Smooth muscle cell (in vitro differentiated cells): ENCODE measurements around the gene HOXB13. TPM values are rescaled to one million over a fixed set of nuclear protein-coding genes. Genes with fewer than 3 reads are reported as not detected.

Experiments used
- DNase-seq: peaks from one replicate; lab custom pipeline; 2025; ENCODE audit not compliant: unreplicated experiment; lab: John Stamatoyannopoulos, UW
- H2AFZ ChIP-seq: fragments of 200-600 bp; sonication (generic); 2 replicates; pipeline ENCODE4 v1.6.0; 2016; ENCODE audit warnings: antibody characterized with exemption, low read depth, mild to moderate bottlenecking
- H3F3A ChIP-seq: fragments of 200-600 bp; sonication (generic); 2 replicates; pipeline ENCODE4 v1.6.0; 2017; ENCODE audit warnings: antibody characterized with exemption, low read depth
- H3K27ac ChIP-seq: fragments of 200-600 bp; sonication (generic); 2 replicates; pipeline ENCODE4 v1.5.1; 2016; ENCODE audit warnings: low read depth, mild to moderate bottlenecking
- H3K27me3 ChIP-seq: fragments of 200-600 bp; sonication (generic); 2 replicates; pipeline ENCODE4 v1.6.1; 2016; ENCODE audit warnings: low read depth, mild to moderate bottlenecking
- H3K36me3 ChIP-seq: fragments of 200-600 bp; sonication (generic); 2 replicates; pipeline ENCODE4 v1.5.1; 2016; ENCODE audit warnings: low read depth
- H3K4me1 ChIP-seq: fragments of 200-600 bp; sonication (generic); 2 replicates; pipeline ENCODE4 v1.5.1; 2016; ENCODE audit warnings: low read depth
- H3K4me2 ChIP-seq: fragments of 200-600 bp; sonication (generic); 2 replicates; pipeline ENCODE4 v1.6.0; 2016; ENCODE audit warnings: mild to moderate bottlenecking
- H3K4me3 ChIP-seq: fragments of 200-600 bp; sonication (generic); 2 replicates; pipeline ENCODE4 v1.5.1; 2016; ENCODE audit warnings: mild to moderate bottlenecking
- H3K79me2 ChIP-seq: fragments of 200-600 bp; sonication (generic); 2 replicates; pipeline ENCODE4 v1.6.0; 2016; ENCODE audit warnings: low read depth, mild to moderate bottlenecking
- H3K9ac ChIP-seq: fragments of 200-600 bp; sonication (generic); 2 replicates; pipeline ENCODE4 v1.6.0; 2016; ENCODE audit warnings: low read depth
- H3K9me3 ChIP-seq: fragments of 200-600 bp; sonication (generic); replicated peaks from 2 replicates; pipeline ENCODE4 v1.5.1; 2016; ENCODE audit warnings: low read depth
- H4K20me1 ChIP-seq: fragments of 200-600 bp; sonication (generic); 2 replicates; pipeline ENCODE4 v1.6.0; 2016; ENCODE audit warnings: low read depth
- CTCF ChIP-seq: fragments of 200-600 bp; sonication (generic); IDR thresholded peaks from 2 replicates; pipeline ENCODE4 v1.5.1; 2017; ENCODE audit warnings: borderline replicate concordance, mild to moderate bottlenecking, antibody characterized with exemption; ENCODE audit not compliant: insufficient read depth, poor library complexity, severe bottlenecking
- WGBS: methylation state at CpG from one replicate; pipeline ENCODE4 v1.1.7; 2016; ENCODE audit warnings: low lambda C conversion rate; 5-methylcytosine and 5-hydroxymethylcytosine counted together
- polyA plus RNA-seq: library from polyadenylated mRNA; unstranded; fragments of >200 nt; fragmentation: Nextera tagmentation; extraction: Ambion mirVana; gene quantifications from 2 replicates; pipeline ENCODE4 v1.2.1, GENCODE V29; 2016
- total RNA-seq: library from RNA; depleted of rRNA; stranded (reverse); fragments of >200 nt; gene quantifications from 2 replicates; pipeline ENCODE4 v1.2.3, GENCODE V29; 2014

Gene HOXB13
- total RNA-seq: 3.3 and 4.8 TPM in 2 replicates
- 4.4 and 5.4 TPM in 2 replicates for polyA plus RNA-seq

GRCh38 chr17:48728232-48729231 is at the start of gene HOXB13:
HOXB13 (minus strand) TSS chr17:48728750; CDS start chr17:48728593, 157 bp downstream.
- 5% methylated on average over 50 of the region's 55 CpGs for WGBS
- H3K4me3 ChIP-seq: peak within 1 kb of the TSS; percentile 61
- peak; percentile 66 for DNase-seq

GRCh38 chr17:48776602-48777001 is 48.1 kb upstream of the HOXB13 start:
- Histone ChIP-seq H3K9ac (no peak overlapping the region), H3K27ac (no peak overlapping the region), H3K79me2 (no peaks in the 10 kb centered on the region), H3K4me1 (no peaks in the 10 kb centered on the region), H3K27me3 (no peaks in the 10 kb centered on the region), H3F3A (no peaks in the 10 kb centered on the region), H2AFZ (no peak overlapping the region), H3K4me3 (no peak overlapping the region), H3K9me3 (no peaks in the 10 kb centered on the region), H3K4me2 (no peak overlapping the region), H4K20me1 (no peaks in the 10 kb centered on the region), H3K36me3 (no peaks in the 10 kb centered on the region)
- DNase-seq: no peak
- TF ChIP-seq CTCF: no peak

More at GRCh38 chr17:48728232-48729231, at the start of gene HOXB13:
- H3F3A ChIP-seq: no peaks in the 10 kb centered on the region
- no peaks in the 10 kb centered on the region for H3K36me3 ChIP-seq
- TF ChIP-seq CTCF: no peak
- H2AFZ ChIP-seq: peak within 1 kb of the TSS; percentile 96
- H3K4me1 ChIP-seq: no peaks in the 10 kb centered on the region
- no peaks in the 10 kb centered on the region for H3K79me2 ChIP-seq
- H3K27me3 ChIP-seq: peaks cover 62% of the 10 kb centered on the region
- H3K9me3 ChIP-seq: no peaks in the 10 kb centered on the region
- peak within 1 kb of the TSS; percentile 97 for H3K4me2 ChIP-seq
- H4K20me1 ChIP-seq: no peaks in the 10 kb centered on the region
- peak within 1 kb of the TSS; percentile 70 for H3K9ac ChIP-seq
- H3K27ac ChIP-seq: peak within 1 kb of the TSS; percentile 83

GRCh38 chr17:48773245-48773644 is 44.7 kb upstream of the HOXB13 start:
- DNase-seq: no peak
- H3K9ac ChIP-seq: no peak overlapping the region
- H3K4me1 ChIP-seq: no peaks in the 10 kb centered on the region
- 95% methylated on average over 3 of the region's 3 CpGs for WGBS
- TF ChIP-seq CTCF: no peak
- H3K36me3 ChIP-seq: no peaks in the 10 kb centered on the region
- H3K27me3 ChIP-seq: no peaks in the 10 kb centered on the region
- no peak overlapping the region for H3K4me3 ChIP-seq
- no peak overlapping the region for H3K4me2 ChIP-seq
- H2AFZ ChIP-seq: no peak overlapping the region
- no peak overlapping the region for H3K27ac ChIP-seq
- no peaks in the 10 kb centered on the region for H3K9me3 ChIP-seq
- H4K20me1 ChIP-seq: no peaks in the 10 kb centered on the region
- no peaks in the 10 kb centered on the region for H3K79me2 ChIP-seq
- H3F3A ChIP-seq: no peaks in the 10 kb centered on the region

- Histone ChIP-seq H3F3A (no peaks in the 10 kb centered on the region), H3K9ac (no peak overlapping the region), H4K20me1 (no peaks in the 10 kb centered on the region), H3K36me3 (no peaks in the 10 kb centered on the region), H2AFZ (no peak overlapping the region), H3K9me3 (no peaks in the 10 kb centered on the region), H3K4me2 (no peak overlapping the region), H3K4me1 (no peaks in the 10 kb centered on the region), H3K27me3 (no peaks in the 10 kb centered on the region), H3K27ac (no peak overlapping the region), H3K4me3 (no peak overlapping the region), H3K79me2 (no peaks in the 10 kb centered on the region)
- no peak for DNase-seq
- WGBS: 58% methylated on average over 3 of the region's 3 CpGs
- no peak for TF ChIP-seq CTCF
These were observed 42.4 kb upstream of the HOXB13 start for GRCh38 chr17:48770954-48771353.
